T-helper 17 cell (primary cell): ENCODE data around the gene AFM. TPM values are rescaled to one million over a fixed set of nuclear protein-coding genes. Genes with fewer than 3 reads are reported as not detected.

Experiments
- ATAC-seq: fragments of 150-1000 bp; cut with Tn5 transposase; 2 replicates; pipeline ENCODE4 v1.10.0; 2021; ENCODE audit warnings: mild to moderate bottlenecking, moderate library complexity
- DNase-seq, 3 donors: peaks; one replicate each; pipeline versions ENCODE4 v3.0.0 to v3.0.0-alpha.2; 2020 to 2021
- H3K9me3 ChIP-seq: one replicate; pipeline ENCODE4 v1.7.0; 2013; ENCODE audit warnings: low read length, mild to moderate bottlenecking; ENCODE audit not compliant: control insufficient read depth, poor library complexity, severe bottlenecking
- H3K27ac Mint-ChIP-seq: one replicate; pipeline ENCODE4 v1.8.0; 2022; ENCODE audit warnings: mild to moderate bottlenecking, moderate library complexity, mixed read lengths
- H3K27me3 Mint-ChIP-seq: one replicate; pipeline ENCODE4 v1.8.0; 2022; ENCODE audit warnings: mixed read lengths
- H3K36me3 Mint-ChIP-seq: one replicate; pipeline ENCODE4 v1.8.0; 2022; ENCODE audit warnings: low read depth, mixed read lengths
- H3K4me1 Mint-ChIP-seq: one replicate; pipeline ENCODE4 v1.8.0; 2022; ENCODE audit warnings: mild to moderate bottlenecking, mixed read lengths
- H3K4me3 Mint-ChIP-seq: one replicate; pipeline ENCODE4 v1.8.0; 2022; ENCODE audit warnings: mild to moderate bottlenecking, moderate library complexity, mixed read lengths
- total RNA-seq, 4 donors: library from RNA in 2 of 4; stranded (reverse) in 2 of 4; gene quantifications; one replicate each; pipeline ENCODE4 v1.2.3 and lab custom pipeline; 2022 to 2026

AFM gene
- total RNA-seq (not detected), total RNA-seq (lab: John Stamatoyannopoulos, UW) (0 reads per million in 2 donors)

- no peak for ATAC-seq
- H3K27ac Mint-ChIP-seq: no peak within 1 kb of the TSS
- H3K9me3 ChIP-seq: no peaks in the 10 kb centered on the region
- no peak within 1 kb of the TSS for H3K4me3 Mint-ChIP-seq
- peaks cover 2% of the 10 kb centered on the region for H3K36me3 Mint-ChIP-seq
- H3K27me3 Mint-ChIP-seq: peaks cover 14% of the 10 kb centered on the region
- no peaks in the 10 kb centered on the region for H3K4me1 Mint-ChIP-seq
- no peak for DNase-seq
Measured at GRCh38 chr4:73481358-73481757, at the start of gene AFM. TSS of gene AFM (plus strand) at chr4:73481745. CDS start at chr4:73481776, 31 bp downstream.

GRCh38 chr4:73431813-73432168 lies 49.8 kb upstream of the AFM start:
- no peak for ATAC-seq

DNA sequence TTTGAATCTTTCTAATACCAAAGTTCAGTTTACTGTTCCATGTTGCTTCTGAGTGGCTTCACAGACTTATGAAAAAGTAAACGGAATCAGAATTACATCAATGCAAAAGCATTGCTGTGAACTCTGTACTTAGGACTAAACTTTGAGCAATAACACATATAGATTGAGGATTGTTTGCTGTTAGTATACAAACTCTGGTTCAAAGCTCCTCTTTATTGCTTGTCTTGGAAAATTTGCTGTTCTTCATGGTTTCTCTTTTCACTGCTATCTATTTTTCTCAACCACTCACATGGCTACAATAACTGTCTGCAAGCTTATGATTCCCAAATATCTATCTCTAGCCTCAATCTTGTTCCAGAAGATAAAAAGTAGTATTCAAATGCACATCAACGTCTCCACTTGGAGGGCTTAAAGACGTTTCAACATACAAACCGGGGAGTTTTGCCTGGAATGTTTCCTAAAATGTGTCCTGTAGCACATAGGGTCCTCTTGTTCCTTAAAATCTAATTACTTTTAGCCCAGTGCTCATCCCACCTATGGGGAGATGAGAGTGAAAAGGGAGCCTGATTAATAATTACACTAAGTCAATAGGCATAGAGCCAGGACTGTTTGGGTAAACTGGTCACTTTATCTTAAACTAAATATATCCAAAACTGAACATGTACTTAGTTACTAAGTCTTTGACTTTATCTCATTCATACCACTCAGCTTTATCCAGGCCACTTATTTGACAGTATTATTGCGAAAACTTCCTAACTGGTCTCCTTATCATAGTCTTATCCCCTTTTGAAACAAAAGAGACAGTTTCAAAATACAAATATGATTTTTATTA lies 49.2 kb upstream of the AFM start:
- no peaks in the 10 kb centered on the region for H3K4me1 Mint-ChIP-seq
- ATAC-seq: no peak
- H3K9me3 ChIP-seq: no peaks in the 10 kb centered on the region
- no peak overlapping the region for H3K27ac Mint-ChIP-seq
- peaks cover 15% of the 10 kb centered on the region for H3K27me3 Mint-ChIP-seq
- no peaks in the 10 kb centered on the region for H3K36me3 Mint-ChIP-seq
- no peak for DNase-seq
- no peak overlapping the region for H3K4me3 Mint-ChIP-seq

More at GRCh38 chr4:73431813-73432168, 49.8 kb upstream of the AFM start:
- no peaks in the 10 kb centered on the region for H3K36me3 Mint-ChIP-seq
- peaks cover 15% of the 10 kb centered on the region for H3K27me3 Mint-ChIP-seq
- DNase-seq: no peak
- no peak overlapping the region for H3K4me3 Mint-ChIP-seq
- no peaks in the 10 kb centered on the region for H3K4me1 Mint-ChIP-seq
- H3K27ac Mint-ChIP-seq: no peak overlapping the region
- H3K9me3 ChIP-seq: no peaks in the 10 kb centered on the region

- H3K9me3 ChIP-seq: no peaks in the 10 kb centered on the region
- ATAC-seq: no peak
- peaks cover 13% of the 10 kb centered on the region for H3K27me3 Mint-ChIP-seq
- no peaks in the 10 kb centered on the region for H3K36me3 Mint-ChIP-seq
- no peak for DNase-seq
- H3K4me1 Mint-ChIP-seq: no peaks in the 10 kb centered on the region
- no peak overlapping the region for H3K27ac Mint-ChIP-seq
- H3K4me3 Mint-ChIP-seq: no peak overlapping the region
Measured at GRCh38 chr4:73433140-73433539, 48.4 kb upstream of the AFM start.

DNA sequence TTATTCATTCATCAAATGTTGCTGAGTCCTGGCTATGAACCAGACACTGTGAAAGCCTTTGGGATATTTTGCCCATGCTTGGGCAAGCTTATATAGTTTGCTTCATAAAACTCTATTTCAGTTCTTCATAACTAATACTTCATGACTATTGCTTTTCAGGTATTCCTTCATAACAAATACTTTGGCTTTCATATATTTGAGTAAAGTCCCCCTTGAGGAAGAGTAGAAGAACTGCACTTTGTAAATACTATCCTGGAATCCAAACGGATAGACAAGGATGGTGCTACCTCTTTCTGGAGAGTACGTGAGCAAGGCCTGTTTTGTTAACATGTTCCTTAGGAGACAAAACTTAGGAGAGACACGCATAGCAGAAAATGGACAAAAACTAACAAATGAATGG lies 47.2 kb upstream of the AFM start:
- DNase-seq (no peak), ATAC-seq (no peak)
- H3K4me3 Mint-ChIP-seq: no peak overlapping the region
- no peak overlapping the region for H3K27ac Mint-ChIP-seq
- no peaks in the 10 kb centered on the region for H3K36me3 Mint-ChIP-seq
- no peaks in the 10 kb centered on the region for H3K9me3 ChIP-seq
- no peaks in the 10 kb centered on the region for H3K4me1 Mint-ChIP-seq
- peaks cover 10% of the 10 kb centered on the region for H3K27me3 Mint-ChIP-seq

DNA sequence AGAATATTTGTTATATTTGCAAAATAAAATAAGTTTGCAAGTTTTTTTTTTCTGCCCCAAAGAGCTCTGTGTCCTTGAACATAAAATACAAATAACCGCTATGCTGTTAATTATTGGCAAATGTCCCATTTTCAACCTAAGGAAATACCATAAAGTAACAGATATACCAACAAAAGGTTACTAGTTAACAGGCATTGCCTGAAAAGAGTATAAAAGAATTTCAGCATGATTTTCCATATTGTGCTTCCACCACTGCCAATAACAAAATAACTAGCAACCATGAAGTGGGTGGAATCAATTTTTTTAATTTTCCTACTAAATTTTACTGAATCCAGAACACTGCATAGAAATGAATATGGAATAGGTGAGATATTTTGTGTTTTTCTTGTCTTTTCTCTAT lies 45.6 kb upstream of the AFM start, which contains the start of gene AFP:
Gene AFP, plus strand, starts transcription at position 238 of the 400 bp plus-strand sequence. Its CDS starts 42 bp downstream, at position 280.
- Mint-ChIP-seq H3K4me1 (no peaks in the 10 kb centered on the region), H3K27ac (no peak within 1 kb of the TSS), H3K27me3 (peaks cover 15% of the 10 kb centered on the region), H3K4me3 (no peak within 1 kb of the TSS), H3K36me3 (no peaks in the 10 kb centered on the region)
- ATAC-seq (no peak), DNase-seq (no peak)
- H3K9me3 ChIP-seq: no peaks in the 10 kb centered on the region

- ATAC-seq (no peak), DNase-seq (no peak)
- H3K27ac Mint-ChIP-seq: no peak overlapping the region
- H3K27me3 Mint-ChIP-seq: peaks cover 20% of the 10 kb centered on the region
- no peak overlapping the region for H3K4me3 Mint-ChIP-seq
- H3K36me3 Mint-ChIP-seq: no peaks in the 10 kb centered on the region
- H3K4me1 Mint-ChIP-seq: no peaks in the 10 kb centered on the region
- no peaks in the 10 kb centered on the region for H3K9me3 ChIP-seq
Measured at GRCh38 chr4:73436674-73437557, 44.6 kb upstream of the AFM start.

- Mint-ChIP-seq H3K27ac (no peak overlapping the region), H3K4me1 (no peaks in the 10 kb centered on the region), H3K36me3 (no peaks in the 10 kb centered on the region), H3K4me3 (no peak overlapping the region), H3K27me3 (peaks cover 23% of the 10 kb centered on the region)
- H3K9me3 ChIP-seq: no peaks in the 10 kb centered on the region
- ATAC-seq (no peak), DNase-seq (no peak)
Measured at GRCh38 chr4:73437558-73437956, 44.0 kb upstream of the AFM start.

DNA sequence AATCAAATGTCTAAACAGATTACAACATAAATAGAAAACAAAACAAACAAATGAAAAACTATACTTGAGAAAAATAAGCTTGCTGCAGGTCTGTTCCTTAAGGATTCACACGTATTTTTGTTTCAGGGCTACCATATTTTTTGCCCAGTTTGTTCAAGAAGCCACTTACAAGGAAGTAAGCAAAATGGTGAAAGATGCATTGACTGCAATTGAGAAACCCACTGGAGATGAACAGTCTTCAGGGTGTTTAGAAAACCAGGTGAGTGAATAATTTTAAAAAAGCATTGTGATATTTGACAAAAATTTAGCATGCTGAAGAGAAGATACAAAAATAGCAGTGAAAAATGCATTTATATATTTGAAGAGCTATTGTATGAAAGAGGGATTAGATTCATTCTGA lies 43.5 kb upstream of the AFM start:
- H3K9me3 ChIP-seq: no peaks in the 10 kb centered on the region
- no peak for DNase-seq
- no peak overlapping the region for H3K4me3 Mint-ChIP-seq
- H3K27me3 Mint-ChIP-seq: peaks cover 26% of the 10 kb centered on the region
- H3K36me3 Mint-ChIP-seq: no peaks in the 10 kb centered on the region
- H3K27ac Mint-ChIP-seq: no peak overlapping the region
- H3K4me1 Mint-ChIP-seq: no peaks in the 10 kb centered on the region
- no peak for ATAC-seq

DNA sequence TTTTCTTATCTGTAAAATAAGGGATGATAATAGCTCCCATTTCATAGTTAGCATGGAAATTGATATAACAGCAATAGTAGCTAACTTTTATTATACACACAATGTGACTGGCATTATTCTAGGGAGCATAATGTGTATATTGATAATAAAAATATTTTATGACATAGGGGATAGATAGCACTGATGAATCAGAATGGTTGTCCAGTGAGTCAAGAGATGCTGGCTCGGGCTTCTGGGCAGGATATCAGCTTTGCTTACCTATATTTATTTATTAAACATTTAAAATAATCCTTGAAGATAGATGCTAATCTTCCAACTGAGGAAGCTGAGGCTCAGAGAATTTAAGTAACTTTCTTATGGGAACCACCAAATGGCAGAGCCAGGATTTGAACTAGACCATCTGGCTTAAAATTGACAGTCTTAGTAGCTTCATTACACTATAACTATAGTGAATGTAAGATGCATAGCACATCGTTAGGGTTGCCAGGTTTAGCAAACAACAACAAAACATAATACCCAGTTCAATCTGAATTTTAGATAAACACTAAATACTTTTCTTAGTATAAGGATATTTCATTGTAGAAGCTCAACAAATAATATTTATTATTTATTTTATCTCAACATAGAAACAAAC lies 42.8 kb upstream of the AFM start:
- Mint-ChIP-seq H3K4me3 (no peak overlapping the region), H3K27me3 (peaks cover 26% of the 10 kb centered on the region)
- no peak for ATAC-seq

DNA sequence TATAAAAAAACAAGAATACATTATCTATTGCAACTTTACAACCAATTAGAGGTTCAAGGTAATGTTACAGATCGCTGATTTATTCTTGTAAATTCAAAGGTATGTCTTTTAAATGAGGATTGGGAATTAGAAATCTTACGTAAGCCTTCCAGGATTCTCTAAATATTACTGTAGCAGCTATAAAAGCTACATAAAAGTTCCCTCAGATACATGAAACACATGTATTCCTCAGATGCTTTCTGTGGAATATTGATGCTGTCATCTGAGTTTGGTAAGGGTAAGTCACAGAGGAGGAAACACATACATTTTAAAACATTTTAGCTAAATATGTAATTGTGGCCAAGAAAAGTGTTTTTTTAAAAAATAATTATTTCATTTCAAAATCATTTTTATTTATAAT lies 42.1 kb upstream of the AFM start:
- H3K27ac Mint-ChIP-seq: no peak overlapping the region
- no peaks in the 10 kb centered on the region for H3K9me3 ChIP-seq
- H3K4me1 Mint-ChIP-seq: no peaks in the 10 kb centered on the region
- DNase-seq (no peak), ATAC-seq (no peak)
- H3K27me3 Mint-ChIP-seq: peaks cover 26% of the 10 kb centered on the region
- H3K36me3 Mint-ChIP-seq: no peaks in the 10 kb centered on the region
- no peak overlapping the region for H3K4me3 Mint-ChIP-seq

More for the DNA sequence above, 42.8 kb upstream of the AFM start:
- H3K27ac Mint-ChIP-seq: no peak overlapping the region
- no peaks in the 10 kb centered on the region for H3K36me3 Mint-ChIP-seq
- DNase-seq: no peak
- no peaks in the 10 kb centered on the region for H3K4me1 Mint-ChIP-seq
- no peaks in the 10 kb centered on the region for H3K9me3 ChIP-seq

DNA sequence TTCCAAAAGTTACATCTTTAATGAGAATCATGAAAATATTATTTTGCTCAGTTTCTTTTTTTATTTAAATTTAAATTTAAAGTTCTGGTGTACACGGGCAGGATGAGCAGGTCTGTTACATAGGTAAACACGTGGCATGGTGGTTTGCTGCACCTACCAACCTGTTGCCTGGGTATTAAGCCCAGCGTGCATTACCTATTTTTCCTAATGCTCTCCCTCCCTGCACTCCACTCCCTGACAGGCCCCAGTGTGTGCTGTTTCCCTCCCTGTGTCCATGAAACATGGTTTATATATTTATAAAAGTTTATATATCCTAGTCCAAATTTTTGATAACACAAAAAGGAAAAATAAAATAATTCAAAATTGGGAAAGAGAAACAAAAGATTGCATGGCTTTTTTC lies 41.6 kb upstream of the AFM start:
- Mint-ChIP-seq H3K4me3 (no peak overlapping the region), H3K36me3 (no peaks in the 10 kb centered on the region), H3K4me1 (no peaks in the 10 kb centered on the region), H3K27ac (no peak overlapping the region), H3K27me3 (peaks cover 26% of the 10 kb centered on the region)
- no peak for ATAC-seq
- no peak for DNase-seq
- H3K9me3 ChIP-seq: no peaks in the 10 kb centered on the region

DNA sequence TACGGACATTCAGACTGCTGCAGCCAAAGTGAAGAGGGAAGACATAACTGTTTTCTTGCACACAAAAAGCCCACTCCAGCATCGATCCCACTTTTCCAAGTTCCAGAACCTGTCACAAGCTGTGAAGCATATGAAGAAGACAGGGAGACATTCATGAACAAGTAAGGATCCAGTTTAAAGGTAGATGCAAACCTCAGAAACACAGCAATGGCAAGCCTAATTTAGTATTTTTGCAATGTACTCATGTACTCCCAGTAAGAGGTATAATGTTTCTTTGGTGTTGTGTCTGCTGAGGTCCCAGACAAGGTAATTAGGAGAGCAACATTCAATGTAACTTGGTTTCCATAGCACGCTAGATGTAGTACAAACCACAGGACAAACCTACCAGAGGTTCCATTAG lies 40.9 kb upstream of the AFM start:
- ATAC-seq: no peak
- Mint-ChIP-seq H3K27ac (no peak overlapping the region), H3K27me3 (peaks cover 27% of the 10 kb centered on the region), H3K4me3 (no peak overlapping the region), H3K4me1 (no peaks in the 10 kb centered on the region), H3K36me3 (no peaks in the 10 kb centered on the region)
- no peak for DNase-seq
- H3K9me3 ChIP-seq: no peaks in the 10 kb centered on the region
